GM20000 (cell line): Measurements from ENCODE around the gene TBC1D10B.

ENCODE experiments used
- DNase-seq: peaks from one replicate; pipeline ENCODE4 v3.0.0; 2012; ENCODE audit warnings: low spot score
- TF ChIP-seq, protein P1 (sequence below): IDR thresholded peaks from 2 replicates; pipeline ENCODE4 v1.5.1; 2012; ENCODE audit warnings: mild to moderate bottlenecking, control low read depth; ENCODE audit errors: extremely low read depth, missing control alignments

Gene TBC1D10B

DNA sequence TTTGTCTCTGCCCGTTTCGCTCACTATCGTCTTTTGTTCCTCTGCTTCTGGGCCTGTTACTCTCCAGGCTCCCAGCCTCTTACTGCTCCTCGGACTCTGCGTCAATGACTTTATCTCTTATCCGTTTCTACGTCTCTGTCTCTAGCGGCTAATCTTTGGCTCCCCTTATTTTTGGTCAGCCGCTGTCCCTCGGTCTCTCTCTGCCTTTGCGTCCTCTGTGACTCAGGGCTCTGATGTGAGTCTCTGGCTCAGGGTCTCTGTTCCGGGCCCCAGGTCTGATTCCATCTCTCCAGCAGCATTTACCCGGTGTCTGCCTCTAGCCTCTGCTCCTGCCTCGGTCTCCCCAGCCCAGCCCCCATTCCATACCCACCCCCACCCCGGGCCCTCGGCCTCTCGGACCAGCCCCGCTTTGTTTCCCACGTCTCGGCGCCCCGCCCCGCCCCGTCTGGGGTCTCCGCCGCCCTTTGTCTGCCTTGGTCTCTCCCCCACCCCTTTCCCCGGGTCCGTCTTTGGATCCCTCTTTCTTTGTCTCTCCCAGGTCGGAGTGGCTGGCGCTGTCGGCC lies 24.4 kb upstream of the TBC1D10B start:
- TF ChIP-seq, protein P1, sequence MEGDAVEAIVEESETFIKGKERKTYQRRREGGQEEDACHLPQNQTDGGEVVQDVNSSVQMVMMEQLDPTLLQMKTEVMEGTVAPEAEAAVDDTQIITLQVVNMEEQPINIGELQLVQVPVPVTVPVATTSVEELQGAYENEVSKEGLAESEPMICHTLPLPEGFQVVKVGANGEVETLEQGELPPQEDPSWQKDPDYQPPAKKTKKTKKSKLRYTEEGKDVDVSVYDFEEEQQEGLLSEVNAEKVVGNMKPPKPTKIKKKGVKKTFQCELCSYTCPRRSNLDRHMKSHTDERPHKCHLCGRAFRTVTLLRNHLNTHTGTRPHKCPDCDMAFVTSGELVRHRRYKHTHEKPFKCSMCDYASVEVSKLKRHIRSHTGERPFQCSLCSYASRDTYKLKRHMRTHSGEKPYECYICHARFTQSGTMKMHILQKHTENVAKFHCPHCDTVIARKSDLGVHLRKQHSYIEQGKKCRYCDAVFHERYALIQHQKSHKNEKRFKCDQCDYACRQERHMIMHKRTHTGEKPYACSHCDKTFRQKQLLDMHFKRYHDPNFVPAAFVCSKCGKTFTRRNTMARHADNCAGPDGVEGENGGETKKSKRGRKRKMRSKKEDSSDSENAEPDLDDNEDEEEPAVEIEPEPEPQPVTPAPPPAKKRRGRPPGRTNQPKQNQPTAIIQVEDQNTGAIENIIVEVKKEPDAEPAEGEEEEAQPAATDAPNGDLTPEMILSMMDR: no peak
- DNase-seq: no peak

DNA sequence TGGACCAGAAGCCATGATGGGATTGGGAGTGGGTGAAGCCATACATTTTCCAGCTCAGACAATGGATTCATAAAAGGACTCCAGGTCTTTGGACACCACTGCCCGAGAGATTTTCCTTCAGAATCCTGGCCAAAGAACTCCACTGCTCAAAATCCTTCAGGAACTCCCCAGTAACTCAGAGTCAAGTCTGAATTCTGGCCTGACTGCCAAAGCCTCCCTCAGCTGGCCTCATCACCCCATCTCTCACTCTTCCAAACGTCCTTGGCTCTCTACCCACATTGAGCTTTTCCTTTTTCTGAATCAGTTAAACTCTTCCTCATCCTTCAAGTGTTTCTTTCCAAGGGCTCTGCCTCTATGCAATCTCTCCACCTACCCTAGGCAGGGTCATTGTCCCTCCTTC lies 13.2 kb upstream of the TBC1D10B start:
- TF ChIP-seq, protein P1: no peak
- no peak for DNase-seq

DNA sequence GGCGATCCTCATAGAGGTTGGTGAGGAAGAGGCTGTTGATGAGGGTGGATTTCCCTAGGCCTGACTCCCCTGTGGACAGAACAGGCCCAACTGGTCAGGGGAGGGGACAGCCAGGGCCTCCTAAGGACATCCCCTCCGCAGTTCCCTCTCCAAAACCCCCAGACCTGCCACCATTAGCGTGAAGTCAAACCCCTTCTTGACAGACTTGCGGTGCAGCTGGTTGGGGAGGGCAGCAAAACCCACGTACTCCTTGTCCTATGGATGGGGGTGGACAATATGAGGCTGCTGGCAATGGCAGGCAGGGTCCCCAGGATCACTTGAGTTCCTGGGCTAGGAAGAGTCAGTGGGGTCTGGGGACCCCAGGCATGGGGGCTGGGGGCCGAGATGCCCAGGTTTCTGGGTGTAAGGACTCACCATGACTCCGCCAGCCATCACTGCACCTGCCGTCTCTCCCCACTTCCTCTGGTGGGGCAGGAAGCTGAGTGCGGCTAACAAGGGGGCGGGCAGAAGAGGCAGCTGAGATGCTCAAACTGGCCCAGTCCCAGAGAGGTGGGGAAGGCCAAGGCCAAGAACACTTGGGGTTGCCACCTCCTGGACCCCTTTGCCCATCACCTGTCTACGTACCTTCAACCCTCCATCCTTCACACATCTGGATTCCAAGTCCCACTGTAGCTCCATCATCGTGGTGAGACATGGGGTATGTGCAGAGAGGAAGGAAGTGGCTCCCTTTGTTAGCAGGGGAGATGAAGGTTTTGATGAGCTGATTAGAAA lies 12.0 kb upstream of the TBC1D10B start, which contains the start of gene SEPTIN1:
Gene SEPTIN1 (minus strand): TSS at position 451 of the 771 bp plus-strand sequence. CDS start 19 bp downstream, at position 432.
- DNase-seq: peak; percentile 76
- TF ChIP-seq, protein P1: no peak

DNA sequence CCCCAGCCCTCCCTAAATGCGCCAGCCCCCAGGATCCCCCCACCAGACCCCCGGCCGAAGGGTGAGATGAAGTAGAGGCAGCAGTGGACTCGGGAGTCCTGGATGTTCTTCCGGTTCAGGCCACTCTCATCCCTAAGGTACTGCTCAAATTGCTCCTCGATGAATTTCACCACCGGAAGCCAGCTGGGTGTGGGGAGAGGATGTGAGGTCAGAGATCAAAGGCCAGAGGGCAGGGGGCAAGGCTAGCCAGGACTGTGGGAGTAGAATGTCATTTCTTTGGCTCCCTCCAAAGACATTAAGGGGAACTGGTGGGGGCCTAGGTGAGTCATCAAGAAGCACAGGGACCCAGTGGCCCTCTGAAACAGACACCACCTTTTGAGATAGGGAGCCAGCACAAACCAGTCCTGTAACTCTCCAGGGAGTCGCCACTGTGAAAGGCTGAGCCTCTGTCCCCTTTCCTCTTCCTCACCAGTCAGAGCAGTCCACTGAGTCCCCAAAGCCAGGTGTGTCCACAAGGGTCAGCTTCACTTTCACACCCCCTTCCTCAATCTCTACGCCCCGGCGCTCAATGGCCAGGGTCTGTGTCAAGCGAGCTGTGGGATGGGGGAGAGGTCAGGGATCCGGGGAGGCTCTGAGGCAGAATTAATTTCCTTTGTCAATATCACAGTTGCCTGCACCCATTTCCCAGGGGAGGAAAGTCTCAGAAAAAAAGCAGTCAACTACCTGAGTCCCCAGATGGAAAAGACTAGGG lies 11.2 kb upstream of the TBC1D10B start:
- TF ChIP-seq, protein P1: no peak
- no peak for DNase-seq

DNA sequence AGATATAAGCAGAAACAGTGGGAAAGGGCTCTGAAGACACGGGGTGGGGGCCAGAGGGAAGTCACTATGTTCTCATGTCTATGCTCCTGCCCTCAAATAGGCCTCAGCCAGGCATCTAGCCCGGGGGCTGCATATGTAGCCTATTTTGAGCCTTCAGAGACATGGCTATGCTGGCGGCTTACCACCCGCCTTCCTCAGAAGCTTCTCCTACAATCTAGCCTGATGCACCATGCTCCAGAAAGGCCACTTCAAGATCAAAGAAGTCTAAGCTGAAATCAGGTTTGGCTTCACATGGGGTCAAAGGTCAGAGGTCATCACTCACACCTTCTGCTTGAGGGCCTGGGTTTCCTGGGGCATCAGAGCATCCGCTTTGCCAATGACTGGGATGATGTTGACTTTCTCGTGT lies 10.5 kb upstream of the TBC1D10B start:
- DNase-seq: no peak
- TF ChIP-seq, protein P1: no peak

DNA sequence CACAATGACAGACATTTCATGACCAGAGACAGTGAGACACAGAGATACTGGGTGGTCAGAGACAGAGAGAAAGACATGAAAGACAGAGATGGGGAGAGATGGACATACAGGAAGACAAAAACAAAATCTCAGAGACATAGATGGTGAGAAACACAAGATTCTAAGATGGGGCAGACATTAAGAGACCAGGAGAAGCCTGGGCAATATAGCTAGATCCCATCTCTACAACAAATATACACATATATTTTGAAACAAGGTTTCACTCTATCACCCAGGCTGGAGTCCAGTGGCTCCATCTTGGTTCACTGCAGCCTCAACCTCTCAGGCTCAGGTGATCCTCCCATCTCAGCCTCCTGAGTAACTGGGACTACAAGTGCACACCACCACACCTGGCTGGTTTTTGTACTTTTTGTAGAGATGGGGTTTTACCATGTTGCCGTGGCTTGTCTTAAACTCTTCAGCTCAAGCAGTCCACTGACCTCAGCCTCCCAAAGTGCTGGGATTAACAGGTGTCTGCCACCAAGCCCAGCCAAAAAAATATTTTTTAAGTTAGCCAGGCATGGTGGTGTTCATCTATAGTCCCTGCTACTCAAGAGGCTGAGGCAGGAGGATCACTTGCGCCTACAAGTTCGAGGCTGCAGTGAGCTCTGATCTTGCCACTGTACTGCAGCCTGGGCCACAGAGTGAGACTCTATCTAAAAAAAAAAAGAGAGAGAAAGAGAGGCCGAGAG lies 9.9 kb upstream of the TBC1D10B start:
- TF ChIP-seq, protein P1: no peak
- DNase-seq: no peak
